ENCODE results near the gene TOPBP1. TPM values are rescaled to one million over a fixed set of nuclear protein-coding genes. Genes with fewer than 3 reads are reported as not detected.

The TOPBP1 gene
- polyA plus RNA-seq, 1 donor (not counting 4 experiments of a cell fraction or from before 2014, with no cell fraction given), result 26.1 TPM

DNA sequence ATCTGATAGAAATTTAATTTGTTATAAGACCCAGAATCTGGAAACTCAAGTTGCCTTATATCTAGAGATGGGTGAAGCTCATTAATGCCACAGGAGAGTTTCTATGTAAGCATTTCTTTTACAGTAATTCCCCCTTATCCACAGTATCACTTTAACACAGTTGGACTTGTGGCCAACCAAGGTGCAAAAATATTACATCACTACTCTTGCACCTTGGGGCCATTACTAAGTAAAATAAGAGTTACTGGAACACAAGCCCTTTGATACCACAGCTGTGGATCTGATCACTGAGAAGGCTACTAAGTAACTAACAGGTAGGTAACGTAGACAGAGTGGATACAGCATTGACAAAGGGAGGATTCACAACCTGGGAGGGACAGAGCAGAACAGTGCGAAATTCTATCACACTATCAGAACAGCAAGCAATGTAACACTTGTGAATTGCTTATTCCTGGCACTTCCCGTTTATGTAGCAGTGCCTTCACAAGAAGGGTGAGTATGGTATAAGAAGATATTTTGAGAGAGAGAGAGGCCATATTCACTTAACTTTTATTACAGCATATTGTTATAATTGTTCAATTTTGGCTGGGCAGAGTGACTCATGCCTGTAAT lies 33.9 kb upstream of the TOPBP1 start:
- Histone ChIP-seq H3K9me1 (ENCODE audit: control insufficient read depth, extremely low read depth, insufficient read depth, low read length) (no peaks in the 10 kb centered on the region), H3K4me2 (ENCODE audit: control insufficient read depth, extremely low read depth, insufficient read depth, low read depth, low read length) (no peak overlapping the region), H3K36me3 (ENCODE audit: control insufficient read depth in 2 of 2, extremely low read depth in 1 of 2, insufficient read depth in 2 of 2, low read length in 2 of 2) (no peaks in the 10 kb centered on the region), H3K27me3 (ENCODE audit: control insufficient read depth, extremely low read depth, insufficient read depth, low read length) (no peaks in the 10 kb centered on the region), H4K20me1 (ENCODE audit: control insufficient read depth, extremely low read depth, insufficient read depth, low read length) (no peaks in the 10 kb centered on the region), H3K9ac (ENCODE audit: control insufficient read depth, extremely low read depth, insufficient read depth, low read length) (no peak overlapping the region), H3K79me2 (ENCODE audit: control insufficient read depth, insufficient read depth, low read length) (no peaks in the 10 kb centered on the region), H3K9me3 (ENCODE audit: control insufficient read depth, low read depth, low read length) (no peaks in the 10 kb centered on the region), H3K4me3 (ENCODE audit: control insufficient read depth in 2 of 3, extremely low read depth in 1 of 3, insufficient read depth in 2 of 3, low read depth in 1 of 3, low read length in 3 of 3) (no peak overlapping the region), H3K4me1 (ENCODE audit: control insufficient read depth, extremely low read depth, insufficient read depth, low read length) (no peaks in the 10 kb centered on the region), H3K27ac (ENCODE audit: control insufficient read depth, insufficient read depth, low read length) (no peak overlapping the region), H2AFZ (ENCODE audit: control insufficient read depth, low read length) (no peak overlapping the region)
- dilution Hi-C loops (cut with MboI; ENCODE audit: extremely low pct_ligation_motif_present, low sequenced_read_pairs), result no loop called here
- DNase-seq (ENCODE audit: low read depth, low spot score) (no peak), FAIRE-seq (no peak)
- TF ChIP-seq, protein P1, sequence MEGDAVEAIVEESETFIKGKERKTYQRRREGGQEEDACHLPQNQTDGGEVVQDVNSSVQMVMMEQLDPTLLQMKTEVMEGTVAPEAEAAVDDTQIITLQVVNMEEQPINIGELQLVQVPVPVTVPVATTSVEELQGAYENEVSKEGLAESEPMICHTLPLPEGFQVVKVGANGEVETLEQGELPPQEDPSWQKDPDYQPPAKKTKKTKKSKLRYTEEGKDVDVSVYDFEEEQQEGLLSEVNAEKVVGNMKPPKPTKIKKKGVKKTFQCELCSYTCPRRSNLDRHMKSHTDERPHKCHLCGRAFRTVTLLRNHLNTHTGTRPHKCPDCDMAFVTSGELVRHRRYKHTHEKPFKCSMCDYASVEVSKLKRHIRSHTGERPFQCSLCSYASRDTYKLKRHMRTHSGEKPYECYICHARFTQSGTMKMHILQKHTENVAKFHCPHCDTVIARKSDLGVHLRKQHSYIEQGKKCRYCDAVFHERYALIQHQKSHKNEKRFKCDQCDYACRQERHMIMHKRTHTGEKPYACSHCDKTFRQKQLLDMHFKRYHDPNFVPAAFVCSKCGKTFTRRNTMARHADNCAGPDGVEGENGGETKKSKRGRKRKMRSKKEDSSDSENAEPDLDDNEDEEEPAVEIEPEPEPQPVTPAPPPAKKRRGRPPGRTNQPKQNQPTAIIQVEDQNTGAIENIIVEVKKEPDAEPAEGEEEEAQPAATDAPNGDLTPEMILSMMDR (optimal IDR thresholded peaks at IDR 0.05 in 1 of 3, IDR thresholded peaks at IDR 0.05 in 1 of 3, conservative IDR thresholded peaks at IDR 0.05 in 1 of 3; ENCODE audit: extremely low read depth in 1 of 3, insufficient read depth in 2 of 3, low read length in 3 of 3), result no peak
- TF ChIP-seq EZH2 (IDR thresholded peaks at IDR 0.05; ENCODE audit: low read length), result no peak

DNA sequence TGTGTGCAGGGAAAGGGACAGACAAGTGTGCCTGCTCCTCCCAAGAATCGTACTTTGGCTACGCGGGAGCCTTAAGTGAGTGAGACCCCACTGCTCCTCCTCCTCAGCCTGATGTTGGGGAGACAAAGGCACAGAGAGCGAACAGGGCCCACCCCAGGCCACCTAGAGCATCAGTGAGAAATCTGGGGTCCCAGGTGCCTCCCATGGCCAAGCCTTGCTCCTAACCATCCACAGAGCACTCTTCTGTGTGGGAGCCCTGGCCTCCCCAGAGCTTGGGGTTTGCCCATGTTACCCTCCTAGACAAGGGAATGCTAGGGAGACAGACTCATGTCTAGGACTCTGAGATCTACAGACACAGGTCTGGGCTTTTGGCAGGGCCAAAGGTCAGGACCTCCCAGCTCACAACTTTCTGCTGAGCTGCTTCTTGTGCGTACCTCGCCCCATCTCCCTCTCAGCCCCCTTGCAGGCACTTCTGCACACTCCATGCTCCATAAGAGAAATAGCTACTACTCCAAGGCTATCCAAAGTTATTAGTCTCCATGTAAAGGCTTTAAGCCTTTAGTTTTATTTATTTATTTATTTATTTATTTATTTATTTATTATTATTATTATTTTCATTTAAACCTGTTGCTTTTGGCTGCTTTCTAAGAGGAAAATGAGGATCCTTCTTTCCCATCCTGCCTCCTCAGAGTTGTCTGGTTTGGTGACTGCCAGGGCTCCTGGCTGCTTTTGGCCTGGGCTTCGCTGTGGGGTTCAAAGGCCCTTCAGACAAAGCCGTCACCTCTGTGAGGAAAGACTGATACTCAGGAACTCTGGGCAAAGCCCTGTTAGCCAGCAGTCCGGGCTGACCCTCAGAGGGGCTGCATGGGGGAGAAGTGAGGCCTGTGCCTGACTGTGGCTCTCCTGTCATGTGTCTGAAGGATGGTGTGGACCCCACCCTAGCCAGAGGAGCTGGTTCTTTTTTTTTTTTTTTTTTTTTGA lies 32.8 kb upstream of the TOPBP1 start:
- Histone ChIP-seq H3K9me1 (ENCODE audit: control insufficient read depth, extremely low read depth, insufficient read depth, low read length) (no peaks in the 10 kb centered on the region), H3K9ac (ENCODE audit: control insufficient read depth, extremely low read depth, insufficient read depth, low read length) (no peak overlapping the region), H3K4me3 (ENCODE audit: control insufficient read depth in 2 of 3, extremely low read depth in 1 of 3, insufficient read depth in 2 of 3, low read depth in 1 of 3, low read length in 3 of 3) (no peak overlapping the region), H3K27me3 (ENCODE audit: control insufficient read depth, extremely low read depth, insufficient read depth, low read length) (no peaks in the 10 kb centered on the region), H3K79me2 (ENCODE audit: control insufficient read depth, insufficient read depth, low read length) (no peaks in the 10 kb centered on the region), H3K4me1 (ENCODE audit: control insufficient read depth, extremely low read depth, insufficient read depth, low read length) (no peaks in the 10 kb centered on the region), H2AFZ (ENCODE audit: control insufficient read depth, low read length) (no peak overlapping the region), H3K9me3 (ENCODE audit: control insufficient read depth, low read depth, low read length) (no peaks in the 10 kb centered on the region), H3K4me2 (ENCODE audit: control insufficient read depth, extremely low read depth, insufficient read depth, low read depth, low read length) (no peak overlapping the region), H3K36me3 (ENCODE audit: control insufficient read depth in 2 of 2, extremely low read depth in 1 of 2, insufficient read depth in 2 of 2, low read length in 2 of 2) (no peaks in the 10 kb centered on the region), H3K27ac (ENCODE audit: control insufficient read depth, insufficient read depth, low read length) (no peak overlapping the region), H4K20me1 (ENCODE audit: control insufficient read depth, extremely low read depth, insufficient read depth, low read length) (no peaks in the 10 kb centered on the region)
- TF ChIP-seq, protein P1 (optimal IDR thresholded peaks at IDR 0.05 in 1 of 3, IDR thresholded peaks at IDR 0.05 in 1 of 3, conservative IDR thresholded peaks at IDR 0.05 in 1 of 3; ENCODE audit: extremely low read depth in 1 of 3, insufficient read depth in 2 of 3, low read length in 3 of 3), result no peak
- no peak for TF ChIP-seq EZH2 (IDR thresholded peaks at IDR 0.05; ENCODE audit: low read length)
- FAIRE-seq (no peak), DNase-seq (ENCODE audit: low read depth, low spot score) (no peak)
- dilution Hi-C loops (cut with MboI; ENCODE audit: extremely low pct_ligation_motif_present, low sequenced_read_pairs), result no loop called here
